ENCODE data around the gene FKBP7.
A peak's percentile ranks its signal among the peaks of the same experiment; 100 is the strongest.
"Not testable (repeated sequence)": the region's sequence is repeated elsewhere in the genome, so short reads cannot be mapped to it uniquely, and the experiment has no call there.

Gene FKBP7

DNA sequence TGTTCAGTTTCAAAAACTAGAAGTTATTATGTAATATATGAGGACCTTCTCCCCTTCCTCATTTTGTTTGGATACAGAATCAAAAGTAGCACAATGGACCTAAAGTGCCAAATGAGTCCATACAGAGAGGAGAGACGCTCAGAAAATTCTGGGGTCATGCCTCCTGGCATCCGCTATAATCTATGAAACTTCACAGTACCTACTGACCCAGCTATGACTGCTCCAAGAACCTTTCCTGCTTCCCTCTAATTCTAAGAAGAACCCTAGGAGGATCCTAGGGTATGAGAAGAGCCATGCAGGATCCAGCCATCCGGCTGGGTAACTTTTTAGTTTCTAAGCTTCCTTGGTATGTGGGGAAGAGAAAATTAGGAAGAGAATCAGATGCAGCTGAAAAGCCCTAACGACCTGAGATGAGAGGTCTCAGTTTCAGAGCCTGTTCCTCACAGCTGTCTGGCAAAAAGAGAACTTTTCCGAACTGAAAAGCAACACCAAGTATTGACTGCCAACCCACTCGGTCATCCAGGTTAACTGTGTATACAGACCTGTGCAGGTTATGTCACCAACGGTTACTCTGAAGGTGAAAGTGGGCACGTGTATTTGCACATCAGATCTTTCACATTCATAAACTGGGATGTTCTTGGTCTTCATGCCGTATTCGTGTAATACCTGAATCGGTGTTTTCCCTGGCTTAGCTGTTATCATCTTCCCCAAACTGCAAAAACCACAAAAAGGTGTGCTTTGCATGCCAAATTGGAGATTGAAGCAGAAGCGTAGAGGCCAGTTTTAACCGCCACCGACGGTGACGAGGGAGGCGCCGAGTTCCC, 28.5 kb downstream of the FKBP7 start:
- no peak for DNase-seq (ENCODE audit: low spot score)

DNA sequence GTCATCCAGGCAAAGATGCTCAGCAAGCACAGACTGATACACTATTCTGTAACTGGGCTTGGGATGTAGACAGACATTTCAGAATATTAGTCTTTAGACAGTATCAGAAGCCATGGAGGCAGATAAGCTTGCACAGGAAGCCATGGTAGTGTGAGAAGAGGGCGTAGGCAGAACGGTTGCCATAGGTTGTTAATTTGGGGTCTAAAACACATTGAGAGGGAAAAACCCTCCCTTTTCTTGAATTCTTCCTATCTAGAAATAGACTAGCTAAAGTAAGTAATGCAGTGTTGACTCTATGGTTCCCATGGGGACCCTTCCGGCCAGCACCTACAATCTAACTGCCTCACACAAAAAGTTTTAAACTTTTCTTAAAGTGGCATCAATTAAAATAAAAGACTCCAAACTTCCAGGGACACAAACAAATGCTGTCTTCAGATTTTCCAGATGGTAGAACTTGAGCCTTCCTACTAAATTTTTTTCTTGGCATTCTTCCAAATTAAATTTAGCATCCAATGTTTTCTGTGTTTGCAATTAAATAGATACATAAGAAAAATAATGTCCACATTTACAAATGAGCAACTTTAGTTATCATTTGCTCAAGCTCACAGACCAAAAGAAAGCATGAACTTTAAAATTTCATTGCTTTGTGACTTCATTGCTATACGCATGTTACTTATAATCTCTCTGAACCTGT, 29.3 kb downstream of the FKBP7 start:
- DNase-seq (ENCODE audit: low spot score): no peak

GRCh38 chr2:178441426-178441825, 37.0 kb downstream of the FKBP7 start:
- DNase-seq (ENCODE audit: low spot score): no peak

DNA sequence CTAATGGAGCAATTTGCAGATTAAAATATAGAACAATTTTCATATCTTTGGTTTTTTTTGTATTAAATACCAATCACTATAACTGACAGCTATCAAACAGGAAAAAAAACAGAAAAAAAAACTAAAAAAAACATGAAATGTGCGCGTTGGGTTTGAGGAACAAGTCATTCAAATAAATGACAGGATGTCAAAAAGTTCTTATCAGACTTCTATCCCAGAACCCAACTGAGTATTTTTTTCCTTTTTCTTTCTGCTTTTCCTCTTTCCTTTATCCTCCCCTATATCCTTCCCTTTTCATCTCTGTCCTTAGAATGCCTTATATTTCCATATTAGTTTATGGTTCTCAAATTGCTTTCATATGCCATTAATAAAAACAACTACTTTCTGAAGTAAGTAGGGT, 41.7 kb downstream of the FKBP7 start:
- no peak for DNase-seq (ENCODE audit: low spot score)

- no peak for DNase-seq (ENCODE audit: low spot score)
These were observed 49.1 kb downstream of the FKBP7 start for GRCh38 chr2:178429336-178429735.

GRCh38 chr2:178428396-178428806, 50.0 kb downstream of the FKBP7 start:
- DNase-seq (ENCODE audit: low spot score): no peak

DNA sequence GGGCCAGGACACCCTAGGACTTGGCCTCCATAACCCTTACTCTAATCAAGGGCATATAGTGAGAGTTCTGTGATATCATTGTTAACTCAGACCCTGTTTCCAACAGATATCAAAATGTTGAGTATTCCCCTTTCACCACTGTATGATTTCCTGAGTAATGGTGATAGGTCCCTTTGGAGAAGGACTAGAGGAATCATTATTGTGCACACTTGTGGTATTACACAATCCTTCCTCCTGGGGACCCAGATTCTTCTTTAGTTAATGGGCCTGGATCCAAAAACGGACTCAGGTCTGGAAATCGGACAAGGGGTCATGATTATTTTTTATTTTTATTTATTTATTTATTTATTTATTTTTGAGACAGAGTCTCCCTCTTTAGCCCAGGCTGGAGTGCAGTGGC, 50.9 kb downstream of the FKBP7 start:
- DNase-seq (ENCODE audit: low spot score): no peak

DNA sequence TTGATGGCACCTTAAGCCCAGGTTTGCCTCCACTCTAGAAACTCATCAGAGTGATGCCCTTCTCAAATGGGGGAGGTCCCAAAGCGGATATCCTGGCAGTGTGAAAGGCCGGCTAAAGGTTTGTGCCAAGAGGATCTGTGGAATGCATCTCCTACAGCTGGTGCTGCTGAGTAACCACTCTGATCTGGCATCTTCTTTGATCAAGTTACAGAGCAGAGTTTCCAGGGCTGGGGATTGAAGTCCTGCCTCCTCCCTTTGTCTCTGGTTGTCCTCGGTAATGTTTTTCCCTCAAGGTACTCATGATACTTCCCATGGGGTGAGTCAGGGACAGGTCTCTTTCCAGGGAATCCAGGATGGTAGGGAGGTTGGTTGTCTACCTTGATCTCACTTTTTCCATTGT, 52.0 kb downstream of the FKBP7 start:
- no peak for DNase-seq (ENCODE audit: low spot score)

DNA sequence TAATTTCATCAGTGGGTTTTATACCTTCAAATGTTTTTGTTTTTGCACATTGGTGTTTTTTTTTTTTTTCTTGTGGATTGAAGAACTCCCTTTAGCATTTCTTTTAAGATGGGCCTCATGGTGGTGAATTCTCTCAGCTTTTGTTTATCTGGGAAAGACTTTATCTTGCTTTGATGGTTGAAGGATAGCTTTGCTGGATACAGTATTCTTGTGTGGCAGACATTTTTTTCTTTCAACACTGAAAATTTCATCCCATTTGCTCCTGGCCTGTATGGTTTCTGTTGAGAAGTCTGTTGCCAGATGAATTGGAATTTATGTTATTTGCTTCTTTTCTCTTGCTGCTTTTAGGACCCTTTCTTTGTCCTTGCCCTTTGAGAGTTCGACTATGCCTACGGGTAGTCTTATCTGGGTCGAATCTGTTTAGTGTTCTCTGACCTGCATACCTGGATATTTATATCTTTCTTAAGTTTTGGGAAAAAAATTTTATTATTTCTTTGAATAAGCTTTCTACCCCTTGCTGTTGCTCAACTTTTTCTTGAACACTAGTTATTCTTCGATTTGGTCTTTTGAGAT, 53.1 kb downstream of the FKBP7 start:
- DNase-seq (ENCODE audit: low spot score): no peak

DNA sequence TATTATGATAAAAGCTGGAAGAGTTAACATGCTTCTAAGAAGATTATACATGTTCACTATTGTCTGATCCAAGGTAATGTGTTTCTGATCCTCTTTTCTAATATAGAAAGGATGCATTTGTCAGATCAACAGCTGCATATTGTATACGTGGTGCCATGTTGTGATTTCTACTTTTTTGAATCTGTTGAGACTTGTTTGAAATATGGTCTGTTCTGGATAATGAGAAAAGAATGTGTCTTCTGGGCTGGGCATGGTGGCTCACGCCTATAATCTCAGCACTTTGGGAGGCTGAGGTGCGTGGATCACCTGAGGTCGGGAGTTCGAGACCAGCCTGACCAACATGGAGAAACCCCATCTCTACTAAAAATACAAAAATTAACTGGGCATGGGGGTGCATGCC, 54.7 kb downstream of the FKBP7 start:
- DNase-seq (ENCODE audit: low spot score): not testable (repeated sequence)

- no peak for DNase-seq (ENCODE audit: low spot score)
These were observed 56.3 kb downstream of the FKBP7 start for GRCh38 chr2:178422097-178422496.

DNA sequence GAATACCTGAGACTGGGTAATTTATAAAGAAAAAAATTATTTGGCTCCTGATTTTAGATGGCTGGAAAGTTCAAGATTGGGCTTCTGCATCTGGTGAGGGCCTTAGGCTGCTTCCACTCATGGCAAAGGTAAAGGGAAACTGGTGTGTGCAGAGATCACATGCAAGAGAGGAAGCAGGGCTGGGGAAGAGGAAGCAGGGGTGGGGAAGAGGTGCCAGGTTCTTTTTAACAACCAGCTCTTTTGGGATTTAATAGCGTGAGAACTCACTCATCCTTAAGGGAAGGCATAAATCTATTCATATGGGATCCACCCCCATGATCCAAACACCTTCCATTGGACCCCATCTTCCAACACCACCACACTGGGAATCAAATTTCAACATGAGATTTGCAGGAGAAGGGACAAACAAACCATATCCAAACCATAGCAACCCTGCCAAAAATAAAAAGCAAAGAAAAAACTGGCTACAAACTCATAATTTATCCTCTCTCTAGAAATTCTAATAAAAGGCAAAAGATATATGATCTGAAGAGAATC, 57.9 kb downstream of the FKBP7 start:
- no peak for DNase-seq (ENCODE audit: low spot score)

- no peak for DNase-seq (ENCODE audit: low spot score)
These were observed 59.3 kb downstream of the FKBP7 start for GRCh38 chr2:178419123-178419522.

- no peak for DNase-seq (ENCODE audit: low spot score)
These were observed 60.0 kb downstream of the FKBP7 start for GRCh38 chr2:178418426-178418825.

- no peak for DNase-seq (ENCODE audit: low spot score)
These were observed 60.5 kb downstream of the FKBP7 start for GRCh38 chr2:178417916-178418315.

DNA sequence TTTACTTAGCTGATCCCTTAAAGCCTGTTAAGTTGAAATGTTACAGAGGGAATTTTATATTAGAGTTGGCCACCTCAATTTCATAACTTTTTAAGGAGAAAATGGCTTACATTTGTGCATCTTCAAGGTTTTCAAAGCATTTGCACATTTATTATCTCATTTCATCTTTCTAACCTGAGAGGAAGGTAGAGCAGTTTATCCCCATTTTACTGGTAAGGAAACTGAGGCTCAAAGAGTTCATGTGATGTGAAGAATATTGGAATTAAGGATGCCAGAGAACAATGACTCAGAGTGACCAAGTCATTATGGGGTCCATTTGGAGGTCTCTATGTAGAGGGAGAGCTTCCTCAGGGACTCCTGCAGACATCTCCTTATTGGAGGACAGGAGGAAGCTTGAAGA, 62.4 kb downstream of the FKBP7 start:
- DNase-seq (ENCODE audit: low spot score): no peak

- DNase-seq (ENCODE audit: low spot score): peak; percentile 92
These were observed 63.8 kb downstream of the FKBP7 start for GRCh38 chr2:178414266-178415247.

Measured in AG20443 (cell line).